GM19023 (cell line): ENCODE measurements around the gene ARSB.

Experiments
- ATAC-seq: cut with Tn5 transposase; IDR thresholded peaks from one replicate; pipeline ENCODE4 v1.9.1; 2021; ENCODE audit warnings: mild to moderate bottlenecking, moderate library complexity; ENCODE audit not compliant: unreplicated experiment

ARSB gene

GRCh38 chr5:78985116-78985724, at the start of gene ARSB:
TSS of gene ARSB (minus strand) at chr5:78985310. CDS start at chr5:78985248, 62 bp downstream.
- peak; percentile 49 for ATAC-seq

DNA sequence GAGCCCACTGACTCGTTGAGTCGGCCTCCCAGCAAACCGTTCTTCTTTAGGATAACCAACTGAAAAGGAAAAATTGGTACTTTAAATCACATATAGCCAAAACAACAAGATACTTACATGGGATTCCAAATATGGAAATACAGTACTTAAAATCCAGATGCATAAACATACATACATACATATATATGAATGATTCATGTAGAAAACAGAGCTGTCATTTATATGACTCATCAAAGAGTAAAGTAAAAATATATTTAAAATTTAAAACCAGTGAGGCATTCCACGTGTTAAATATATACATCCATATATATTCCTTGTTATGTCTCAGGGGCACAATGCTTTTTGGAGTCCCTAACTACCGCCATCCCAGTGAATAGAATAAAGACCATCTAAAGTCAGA, 47.7 kb upstream of the ARSB start:
- ATAC-seq = no peak

GRCh38 chr5:79032031-79032695, 47.1 kb upstream of the ARSB start:
- no peak for ATAC-seq

DNA sequence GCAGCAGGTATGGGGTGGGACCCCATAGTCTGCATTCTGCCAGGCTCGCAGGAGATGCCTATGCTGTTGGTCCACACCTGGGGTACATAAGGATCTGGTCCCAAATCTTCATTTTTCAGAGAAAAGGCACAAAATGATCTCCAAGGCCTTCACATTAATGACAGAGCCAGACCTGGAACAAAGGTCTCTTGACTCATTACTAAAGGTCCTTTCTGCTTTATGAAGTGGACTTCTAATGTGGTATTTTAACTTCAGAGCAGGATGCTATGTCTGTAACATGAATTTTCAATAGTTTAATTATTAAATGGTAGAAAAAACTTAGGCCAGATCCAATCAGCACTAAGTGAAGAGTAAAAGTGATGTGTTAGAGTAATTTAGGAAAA, 46.4 kb upstream of the ARSB start:
- ATAC-seq = no peak

DNA sequence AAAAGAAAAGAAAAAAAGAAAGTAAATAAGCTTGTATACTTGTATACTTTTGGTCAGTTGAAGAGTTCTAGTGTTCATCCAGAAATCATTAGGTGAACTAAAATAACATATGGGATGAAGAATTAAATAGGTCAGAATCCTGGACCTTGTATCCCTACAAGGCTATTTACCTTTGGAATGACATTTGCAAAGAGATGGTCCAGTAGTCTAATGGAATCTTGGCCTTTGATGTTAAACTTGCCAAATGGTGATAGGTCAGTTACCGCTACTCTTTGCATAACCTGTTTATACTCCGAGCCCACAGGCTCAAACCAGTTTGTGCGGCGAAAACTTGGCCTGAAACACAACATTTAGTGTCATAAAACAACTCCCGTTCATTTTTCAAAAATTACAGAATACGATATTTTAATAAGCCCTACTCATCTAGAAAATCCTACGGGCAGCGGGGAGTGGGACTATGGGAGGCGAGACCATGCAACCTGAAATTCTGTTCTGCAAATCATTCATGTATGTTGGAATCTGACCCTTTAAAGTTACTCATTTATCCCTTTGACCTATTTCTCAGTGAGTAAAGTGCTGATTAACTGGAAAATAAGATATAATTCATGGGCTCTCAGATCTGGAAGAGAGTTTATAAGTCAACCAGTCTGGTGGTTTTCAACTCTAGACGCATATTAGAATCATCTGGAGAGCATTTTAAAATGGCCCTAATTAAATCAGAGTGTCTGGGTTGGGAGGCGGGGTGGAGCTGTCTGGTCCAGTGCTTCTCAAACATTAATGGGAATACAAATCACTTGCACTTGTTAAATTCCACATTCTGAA, 45.8 kb upstream of the ARSB start:
- ATAC-seq = no peak

DNA sequence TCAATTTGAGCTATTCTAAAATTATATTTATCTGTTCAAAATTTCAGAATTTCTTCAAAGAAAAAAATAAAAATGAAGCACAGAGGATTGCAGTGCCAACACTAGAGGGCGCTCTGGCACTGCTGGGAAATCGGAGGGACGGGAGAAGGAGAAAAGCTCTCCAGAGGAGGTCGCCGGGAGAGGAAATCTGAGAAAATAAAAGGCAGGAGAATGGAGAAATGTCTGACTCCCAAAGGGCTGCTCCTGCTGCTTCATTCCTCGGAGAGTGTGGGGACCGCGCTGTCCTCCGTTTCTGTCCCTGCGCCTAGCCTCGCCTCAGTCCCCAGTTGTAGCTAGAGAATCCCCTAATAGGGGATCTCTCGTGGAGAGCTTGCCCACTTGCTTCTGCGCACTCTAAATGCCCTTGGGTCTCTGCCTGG, 40.0 kb upstream of the ARSB start:
- ATAC-seq = no peak

DNA sequence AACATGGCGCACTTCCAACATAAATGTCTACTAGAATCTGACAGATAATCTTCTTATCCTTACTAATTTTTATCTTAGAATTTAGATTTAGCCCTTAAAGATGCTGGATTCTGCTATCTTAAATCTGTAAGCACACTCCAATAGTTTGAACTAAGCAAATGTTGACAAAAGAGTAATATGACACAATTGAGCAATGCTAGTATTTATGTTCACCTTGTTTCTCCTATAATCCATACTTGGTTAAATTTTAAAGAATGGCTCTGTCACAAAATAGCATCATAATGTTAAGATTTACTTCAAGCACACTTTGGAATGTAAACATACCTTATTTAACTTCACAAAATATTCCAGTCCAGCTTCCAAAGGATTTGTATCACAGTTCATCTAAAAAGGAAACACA, 38.8 kb upstream of the ARSB start:
- no peak for ATAC-seq

DNA sequence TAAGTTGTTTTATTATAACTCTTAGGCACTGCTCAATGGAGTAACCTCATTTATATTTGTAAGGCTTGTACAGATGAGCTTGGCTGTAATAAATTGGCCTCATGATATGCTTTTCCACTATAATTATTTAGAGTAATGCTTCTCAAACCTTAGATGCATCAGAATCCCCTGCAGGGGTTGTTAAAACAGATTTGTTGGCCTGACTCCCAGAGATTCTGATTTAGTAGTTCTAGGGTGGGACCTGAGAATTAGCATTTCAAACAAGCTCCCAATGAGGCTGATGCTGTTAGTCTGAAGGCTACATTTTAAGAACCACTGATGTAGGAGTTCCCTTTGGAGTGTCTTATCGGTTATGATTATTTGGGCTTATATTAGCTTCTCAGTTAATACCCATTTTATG, 38.2 kb upstream of the ARSB start:
- ATAC-seq = no peak

GRCh38 chr5:79022771-79023170, 37.7 kb upstream of the ARSB start:
- ATAC-seq = no peak

DNA sequence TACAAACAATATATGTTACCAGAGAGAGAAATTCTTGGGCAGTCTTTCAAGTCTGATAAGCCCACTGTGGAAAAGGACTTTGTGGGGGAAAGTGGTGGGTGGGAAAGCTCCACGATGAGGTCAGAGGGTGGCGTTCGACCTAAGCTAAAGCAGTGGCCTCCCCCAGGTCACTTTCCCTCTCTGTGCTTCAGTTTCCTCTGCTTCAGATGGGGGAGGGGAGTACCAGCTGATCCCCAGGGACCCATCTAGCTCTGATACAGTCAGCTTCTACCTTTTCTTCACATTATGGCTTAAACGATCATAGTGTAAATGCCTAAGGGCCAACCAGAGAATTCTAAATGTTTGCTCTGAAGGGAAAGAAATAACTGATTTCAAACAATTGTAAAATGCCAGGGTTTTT, 36.6 kb upstream of the ARSB start:
- no peak for ATAC-seq

GRCh38 chr5:79020861-79021561, 35.9 kb upstream of the ARSB start:
- no peak for ATAC-seq

- ATAC-seq = no peak
These were observed 29.5 kb upstream of the ARSB start for GRCh38 chr5:79014631-79015030.

GRCh38 chr5:79011869-79012268, 26.8 kb upstream of the ARSB start:
- ATAC-seq = no peak

- no peak for ATAC-seq
These were observed 26.2 kb upstream of the ARSB start for GRCh38 chr5:79011219-79011836.

DNA sequence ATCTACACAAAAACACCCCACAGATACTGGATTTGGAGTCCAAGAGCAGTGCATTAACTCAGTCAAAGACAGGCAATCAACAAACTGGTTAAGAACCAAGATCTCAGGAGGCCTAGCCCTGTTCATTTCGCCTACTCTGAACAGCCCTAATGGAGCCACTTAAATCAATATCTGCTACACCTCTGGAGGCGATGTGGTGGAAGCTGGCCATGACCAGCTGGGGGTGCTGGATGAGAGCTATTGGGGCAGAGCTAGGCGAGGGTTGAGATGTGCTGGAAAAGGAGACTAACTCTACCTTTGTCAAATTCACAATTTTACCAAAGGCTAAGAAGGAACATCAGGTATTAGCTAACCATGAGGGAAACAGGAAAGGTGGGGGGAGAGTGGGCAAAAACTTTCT, 23.3 kb upstream of the ARSB start:
- ATAC-seq = no peak

- ATAC-seq = no peak
These were observed 22.8 kb upstream of the ARSB start for GRCh38 chr5:79007872-79008271.

- no peak for ATAC-seq
These were observed 21.0 kb upstream of the ARSB start for GRCh38 chr5:79005936-79006631.

GRCh38 chr5:79005151-79005550, 20.0 kb upstream of the ARSB start:
- no peak for ATAC-seq

DNA sequence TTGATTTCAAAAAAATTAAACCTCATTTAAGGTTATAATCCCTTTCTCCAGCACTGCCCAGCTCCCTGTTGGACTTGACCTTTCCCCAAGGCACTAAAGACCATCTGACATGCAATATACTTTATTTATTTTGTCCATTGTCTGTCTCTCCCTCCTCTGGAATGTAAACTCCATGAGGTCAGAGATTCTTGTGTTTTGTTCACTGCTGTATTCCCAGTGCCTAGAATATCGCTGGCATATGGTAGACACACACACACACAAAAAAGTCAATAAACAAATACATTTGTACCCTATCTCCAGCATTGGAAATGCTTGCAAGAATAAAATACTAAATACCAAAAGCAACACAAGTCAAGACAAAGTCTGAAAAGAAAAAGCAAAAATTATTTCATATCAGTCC, 17.3 kb upstream of the ARSB start:
- no peak for ATAC-seq

DNA sequence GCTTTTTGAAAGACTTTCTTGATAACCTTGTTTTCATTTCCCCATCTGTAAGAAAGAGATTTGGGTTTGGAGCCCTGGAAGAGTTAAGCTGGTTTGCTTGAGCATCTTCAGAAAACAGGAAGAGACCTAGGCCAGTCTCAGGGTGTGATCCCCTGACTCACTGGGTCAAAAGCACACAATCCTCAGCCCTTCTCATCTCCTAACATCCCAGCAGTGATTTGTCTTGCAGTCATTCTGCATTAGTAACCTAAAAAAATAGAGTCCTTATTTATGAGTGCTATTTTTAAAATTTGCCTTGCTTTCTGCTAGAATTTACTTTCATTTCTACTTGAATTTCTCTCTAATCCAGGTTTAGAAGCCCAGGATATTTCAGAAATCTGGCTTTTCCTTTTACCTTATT, 16.4 kb upstream of the ARSB start:
- no peak for ATAC-seq
